A673 (cell line): ENCODE results near the gene KLK3. TPM values are rescaled to one million over a fixed set of nuclear protein-coding genes. Genes with fewer than 3 reads are reported as not detected.
A peak's percentile ranks its signal among the peaks of the same experiment; 100 is the strongest.

Experiments used
- BruUV-seq: library from RNA; stranded (reverse); fragments of 400-500 nt; replicated peaks from 2 replicates; lab custom pipeline; 2021; lab: Mats Ljungman, UMichigan
- CTCF ChIA-PET: fragments of 300-600 bp; sonication (Branson Sonifier 250); formaldehyde crosslinking; loops from one replicate; lab custom pipeline; 2022; ENCODE audit warnings: antibody characterized with exemption; lab: Charles Lee
- POLR2A ChIA-PET: fragments of 300-600 bp; sonication (Branson Sonifier 250); formaldehyde crosslinking; loops from one replicate; lab custom pipeline; 2022; ENCODE audit warnings: antibody characterized with exemption; ENCODE audit not compliant: low non-redundant PET; lab: Charles Lee
- DNase-seq: peaks from one replicate; pipeline ENCODE4 v3.0.0-alpha.2; 2015; ENCODE audit warnings: low spot score
- H3K27ac ChIP-seq: fragments of 200-600 bp; sonication (generic); 2 replicates; pipeline ENCODE4 v1.5.1; 2016; ENCODE audit warnings: mixed run types, low read depth, mild to moderate bottlenecking, mixed read lengths, antibody characterized with exemption, low read length; ENCODE audit not compliant: poor library complexity, severe bottlenecking
- H3K27me3 ChIP-seq: fragments of 200-600 bp; sonication (generic); replicated peaks from 2 replicates; pipeline ENCODE4 v1.6.1; 2017; ENCODE audit warnings: mixed run types, low read depth, mild to moderate bottlenecking, mixed read lengths, antibody characterized with exemption, low read length; ENCODE audit not compliant: insufficient read depth, poor library complexity
- H3K36me3 ChIP-seq: fragments of 200-600 bp; sonication (generic); 2 replicates; pipeline ENCODE4 v1.6.1; 2016; ENCODE audit warnings: mixed run types, mild to moderate bottlenecking, mixed read lengths, antibody characterized with exemption, low read length; ENCODE audit not compliant: insufficient read depth, poor library complexity, severe bottlenecking
- H3K4me1 ChIP-seq: fragments of 200-600 bp; sonication (generic); 2 replicates; pipeline ENCODE4 v1.6.1; 2017; ENCODE audit warnings: mixed run types, mild to moderate bottlenecking, mixed read lengths, antibody characterized with exemption, low read length; ENCODE audit not compliant: insufficient read depth, poor library complexity, severe bottlenecking
- H3K4me3 ChIP-seq: fragments of 200-600 bp; sonication (generic); 2 replicates; pipeline ENCODE4 v1.5.1; 2016; ENCODE audit warnings: low read depth, mixed run types, mild to moderate bottlenecking, mixed read lengths, low read length; ENCODE audit not compliant: poor library complexity, severe bottlenecking
- H3K9me3 ChIP-seq: fragments of 200-600 bp; sonication (generic); 2 replicates; pipeline ENCODE4 v1.6.1; 2016; ENCODE audit warnings: mixed run types, low read depth, mild to moderate bottlenecking, mixed read lengths, antibody characterized with exemption, low read length; ENCODE audit not compliant: poor library complexity, severe bottlenecking
- EZH2 ChIP-seq: fragments of 200-600 bp; sonication (generic); IDR thresholded peaks from 2 replicates; pipeline ENCODE4 v1.6.1; 2017; ENCODE audit warnings: borderline replicate concordance, low read depth, mild to moderate bottlenecking, mixed read lengths, antibody characterized with exemption, low read length; ENCODE audit not compliant: poor library complexity, severe bottlenecking
- intact Hi-C: fragments of 100-400 bp; cut with micrococcal nuclease; formaldehyde crosslinking; loops from one replicate; pipeline ENCODE4 v1.10.0; 2022; ENCODE audit not compliant: unreplicated experiment
- total RNA-seq: library from RNA; stranded (reverse); gene quantifications from 2 replicates; pipeline ENCODE4 v1.2.3, GENCODE V29; 2021
- TF ChIP-seq, protein P1 (sequence below): fragments of 300-800, 200-600 bp; sonication (generic); conservative IDR thresholded peaks from 2 replicates; pipeline ENCODE4 v1.5.1; 2017; ENCODE audit warnings: low read depth, mild to moderate bottlenecking, antibody characterized with exemption, low read length, moderate library complexity, mixed read lengths

The KLK3 gene
- total RNA-seq, 1 experiment from 2014 or later: not detected

DNA sequence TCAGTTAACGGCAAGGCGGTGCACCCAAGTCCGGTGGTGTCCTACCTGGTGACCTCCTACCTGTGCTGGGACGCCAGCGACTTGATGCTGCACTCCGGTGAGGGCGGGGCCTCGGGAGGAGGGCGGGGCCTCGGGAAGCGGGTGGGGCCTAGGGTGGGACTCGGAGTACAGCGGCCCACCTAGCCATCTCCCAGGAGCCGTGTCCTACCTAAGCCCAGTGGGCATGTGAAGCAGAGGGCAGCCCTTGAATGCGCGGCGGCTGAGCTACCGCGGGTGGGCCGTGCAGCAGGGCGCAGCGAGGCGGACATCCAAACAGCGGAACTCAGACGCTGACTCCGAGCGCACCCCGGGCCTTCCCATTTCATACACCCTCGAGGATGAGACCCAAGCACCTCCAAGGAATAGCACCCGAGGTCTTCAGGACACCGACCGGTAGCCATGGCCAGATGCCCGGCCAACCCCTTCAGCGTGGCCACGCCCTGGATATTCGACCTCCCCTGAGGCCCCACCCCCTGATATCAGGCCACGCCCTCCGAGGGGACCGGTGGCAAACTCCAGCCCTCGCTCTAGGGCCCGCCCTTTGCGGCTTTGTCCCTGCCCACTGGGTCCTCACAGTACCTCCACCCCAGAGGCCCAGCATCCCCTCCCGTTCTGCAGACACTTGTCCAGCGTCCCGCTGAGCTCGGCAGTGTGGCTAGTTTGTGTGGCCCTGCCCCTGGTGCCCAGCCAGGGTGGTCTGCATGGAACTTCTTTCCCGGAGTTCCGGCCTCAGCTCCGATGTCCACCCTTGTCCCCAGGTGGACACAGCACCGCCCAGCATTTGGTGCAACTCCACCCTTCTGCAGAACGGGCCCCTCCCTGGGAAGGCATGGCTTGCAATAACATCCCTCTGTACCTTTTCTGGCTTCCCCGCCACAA, 36.5 kb upstream of the KLK3 start:
- POLR2A ChIA-PET: no interaction called here
- peak; percentile 53 for DNase-seq

DNA sequence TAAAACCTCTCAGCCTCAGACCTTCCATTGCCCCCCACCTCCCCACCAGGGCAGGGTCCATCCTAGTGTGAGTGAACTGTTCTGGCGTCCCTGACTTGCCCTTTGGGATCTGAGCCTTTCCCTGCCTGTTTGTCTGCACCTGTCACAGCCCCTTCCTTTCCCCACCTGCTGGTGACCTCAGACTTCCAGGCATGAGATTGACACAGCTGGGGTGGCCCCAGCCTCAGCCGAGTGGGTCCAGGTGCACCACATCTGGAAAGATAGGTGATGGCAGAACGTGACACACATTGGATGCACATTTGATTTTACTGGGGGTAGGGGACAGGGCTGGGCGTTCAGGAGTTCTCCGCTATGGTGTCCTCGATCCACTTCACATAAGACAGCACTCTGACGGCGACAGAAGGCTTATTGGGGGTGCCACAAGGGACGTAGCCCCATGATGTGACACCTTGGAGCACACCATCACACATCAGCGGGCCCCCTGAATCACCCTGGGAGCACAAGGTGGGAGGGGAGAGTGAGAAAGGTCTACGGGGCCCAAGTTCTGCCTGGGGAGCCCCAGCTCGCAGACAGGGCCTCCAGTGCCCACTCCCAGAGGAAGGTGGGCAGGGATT, 35.7 kb upstream of the KLK3 start:
- TF ChIP-seq EZH2: no peak
- TF ChIP-seq, protein P1, sequence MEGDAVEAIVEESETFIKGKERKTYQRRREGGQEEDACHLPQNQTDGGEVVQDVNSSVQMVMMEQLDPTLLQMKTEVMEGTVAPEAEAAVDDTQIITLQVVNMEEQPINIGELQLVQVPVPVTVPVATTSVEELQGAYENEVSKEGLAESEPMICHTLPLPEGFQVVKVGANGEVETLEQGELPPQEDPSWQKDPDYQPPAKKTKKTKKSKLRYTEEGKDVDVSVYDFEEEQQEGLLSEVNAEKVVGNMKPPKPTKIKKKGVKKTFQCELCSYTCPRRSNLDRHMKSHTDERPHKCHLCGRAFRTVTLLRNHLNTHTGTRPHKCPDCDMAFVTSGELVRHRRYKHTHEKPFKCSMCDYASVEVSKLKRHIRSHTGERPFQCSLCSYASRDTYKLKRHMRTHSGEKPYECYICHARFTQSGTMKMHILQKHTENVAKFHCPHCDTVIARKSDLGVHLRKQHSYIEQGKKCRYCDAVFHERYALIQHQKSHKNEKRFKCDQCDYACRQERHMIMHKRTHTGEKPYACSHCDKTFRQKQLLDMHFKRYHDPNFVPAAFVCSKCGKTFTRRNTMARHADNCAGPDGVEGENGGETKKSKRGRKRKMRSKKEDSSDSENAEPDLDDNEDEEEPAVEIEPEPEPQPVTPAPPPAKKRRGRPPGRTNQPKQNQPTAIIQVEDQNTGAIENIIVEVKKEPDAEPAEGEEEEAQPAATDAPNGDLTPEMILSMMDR: no peak
- DNase-seq: no peak
- Histone ChIP-seq H3K27ac (no peak overlapping the region), H3K4me3 (no peak overlapping the region), H3K36me3 (no peaks in the 10 kb centered on the region), H3K4me1 (no peaks in the 10 kb centered on the region), H3K9me3 (no peaks in the 10 kb centered on the region), H3K27me3 (peaks cover 7% of the 10 kb centered on the region)
- BruUV-seq: no TSS peak
- POLR2A ChIA-PET: no interaction called here
- CTCF ChIA-PET: no interaction called here
- intact Hi-C loops: no loop called here

More for the DNA sequence above, 36.5 kb upstream of the KLK3 start:
- CTCF ChIA-PET: no interaction called here
- Histone ChIP-seq H3K9me3 (no peaks in the 10 kb centered on the region), H3K4me1 (no peaks in the 10 kb centered on the region), H3K36me3 (no peaks in the 10 kb centered on the region), H3K4me3 (peak overlapping the region; percentile 46), H3K27ac (no peak overlapping the region), H3K27me3 (peaks cover 7% of the 10 kb centered on the region)
- BruUV-seq: no TSS peak
- TF ChIP-seq, protein P1: no peak
- no peak for TF ChIP-seq EZH2
- intact Hi-C loops: no loop called here

DNA sequence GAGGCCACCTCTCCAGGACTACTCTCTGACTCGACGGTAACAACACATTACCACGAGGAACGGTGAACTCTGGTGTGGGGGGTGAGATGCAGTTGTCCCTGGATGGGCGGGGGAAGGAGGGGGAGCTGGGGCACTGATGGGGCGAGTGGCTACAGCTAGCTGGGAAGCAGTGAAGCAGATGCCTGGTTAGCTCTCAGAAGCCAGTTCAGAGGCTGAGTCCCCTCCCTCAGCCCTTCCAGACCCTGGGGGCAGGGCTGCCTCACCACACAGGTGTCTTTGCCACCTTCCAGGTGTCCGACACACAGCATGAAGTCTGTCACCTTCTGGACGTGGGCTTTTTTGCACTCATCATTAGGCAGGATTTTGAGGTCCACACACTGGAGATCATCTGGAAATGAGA, 35.1 kb upstream of the KLK3 start:
- H3K27ac ChIP-seq: no peak overlapping the region
- intact Hi-C loops: no loop called here
- H3K36me3 ChIP-seq: no peaks in the 10 kb centered on the region
- no peak overlapping the region for H3K4me3 ChIP-seq
- CTCF ChIA-PET: no interaction called here
- no peak for TF ChIP-seq EZH2
- TF ChIP-seq, protein P1: no peak
- no peak for DNase-seq
- POLR2A ChIA-PET: no interaction called here
- BruUV-seq: no TSS peak
- peaks cover 7% of the 10 kb centered on the region for H3K27me3 ChIP-seq
- no peaks in the 10 kb centered on the region for H3K4me1 ChIP-seq
- no peaks in the 10 kb centered on the region for H3K9me3 ChIP-seq
